Measurements from ENCODE around the gene PLEKHM3. TPM values are rescaled to one million over a fixed set of nuclear protein-coding genes. Genes with fewer than 3 reads are reported as not detected.

PLEKHM3 gene
- total and polyA plus RNA-seq, 2 of the 13 experiments (the other 11 are each of a cell fraction or from before 2014, with no cell fraction given), result 4.5 to 4.7 TPM

- no peak for TF ChIP-seq ATF2 (CRISPR knock-in tag; IDR thresholded peaks at IDR 0.05)
- no peak for TF ChIP-seq ZNF253 (CRISPR knock-in tag; IDR thresholded peaks at IDR 0.05; ENCODE audit: borderline replicate concordance)
- TF ChIP-seq CENPT (CRISPR knock-in tag; IDR thresholded peaks at IDR 0.05; ENCODE audit: low read depth), result no peak
- TF ChIP-seq SMC3 (IDR thresholded peaks at IDR 0.05; ENCODE audit: low read length), result peak; percentile 24; the same call in 1 of the 2 replicates
- TF ChIP-seq ZBTB43 (CRISPR knock-in tag; conservative IDR thresholded peaks at IDR 0.05), result peak; percentile 95
- TF ChIP-seq NFIC (IDR thresholded peaks at IDR 0.05; ENCODE audit: low read length), result no peak
- no peak for TF ChIP-seq ISL2 (CRISPR knock-in tag; IDR thresholded peaks at IDR 0.05)
- TF ChIP-seq PHB2 (IDR thresholded peaks at IDR 0.05; ENCODE audit: partially characterized antibody), result no peak
- TF ChIP-seq ZBTB7B (CRISPR knock-in tag; IDR thresholded peaks at IDR 0.05), result no peak
- TF ChIP-seq TEF (CRISPR knock-in tag; IDR thresholded peaks at IDR 0.05), result 0 out of 2 replicates have a peak, but pooled peaks have one; percentile 27
- no peak for TF ChIP-seq SALL2 (CRISPR knock-in tag; IDR thresholded peaks at IDR 0.05)
- TF ChIP-seq NKX3-1 (CRISPR knock-in tag; IDR thresholded peaks at IDR 0.05), result no peak
- TF ChIP-seq MTA1 (CRISPR knock-in tag; IDR thresholded peaks at IDR 0.05; ENCODE audit: borderline replicate concordance), result no peak
- TF ChIP-seq ZNF282 (IDR thresholded peaks at IDR 0.05; ENCODE audit: partially characterized antibody), result no peak
- no peak for TF ChIP-seq CCDC6 (CRISPR knock-in tag; IDR thresholded peaks at IDR 0.05)
- no peak for TF ChIP-seq NFKB2 (CRISPR knock-in tag; IDR thresholded peaks at IDR 0.05; ENCODE audit: borderline replicate concordance)
- TF ChIP-seq ZBTB7A (CRISPR knock-in tag; IDR thresholded peaks at IDR 0.05), result no peak
- TF ChIP-seq RFXANK (CRISPR knock-in tag; IDR thresholded peaks at IDR 0.05), result no peak
- TF ChIP-seq ZNF768 (CRISPR knock-in tag; IDR thresholded peaks at IDR 0.05), result no peak
- TF ChIP-seq E2F5 (CRISPR knock-in tag; conservative IDR thresholded peaks at IDR 0.05), result no peak
- no peak for TF ChIP-seq MXD3 (CRISPR knock-in tag; IDR thresholded peaks at IDR 0.05)
- TF ChIP-seq ELK4 (CRISPR knock-in tag; IDR thresholded peaks at IDR 0.05; ENCODE audit: borderline replicate concordance), result no peak
- no peak for TF ChIP-seq ZNF619 (CRISPR knock-in tag; IDR thresholded peaks at IDR 0.05)
- no peak for TF ChIP-seq MAZ (IDR thresholded peaks at IDR 0.05; ENCODE audit: borderline replicate concordance, low read depth, low read length)
- TF ChIP-seq MAZ (CRISPR knock-in tag; IDR thresholded peaks at IDR 0.05; ENCODE audit: low read depth), result no peak
Measured at GRCh38 chr2:207815254-207815653, 210.1 kb downstream of the PLEKHM3 start (continued).

Data from HepG2 (cell line).